GM23248 (cell line): Measurements from ENCODE around the gene VANGL2.

ENCODE experiments used
- EZH2 ChIP-seq: fragments of 200-600 bp; sonication (generic); IDR thresholded peaks from 2 replicates; pipeline ENCODE4 v1.6.1; 2018; ENCODE audit warnings: antibody characterized with exemption, mild to moderate bottlenecking; ENCODE audit not compliant: insufficient read depth, poor library complexity, severe bottlenecking
- EZH2phosphoT487 ChIP-seq: fragments of 200-600 bp; sonication (generic); IDR thresholded peaks from 2 replicates; pipeline ENCODE4 v1.6.1; 2018; ENCODE audit warnings: antibody characterized with exemption, moderate library complexity, mild to moderate bottlenecking, low read depth; ENCODE audit not compliant: insufficient read depth

DNA sequence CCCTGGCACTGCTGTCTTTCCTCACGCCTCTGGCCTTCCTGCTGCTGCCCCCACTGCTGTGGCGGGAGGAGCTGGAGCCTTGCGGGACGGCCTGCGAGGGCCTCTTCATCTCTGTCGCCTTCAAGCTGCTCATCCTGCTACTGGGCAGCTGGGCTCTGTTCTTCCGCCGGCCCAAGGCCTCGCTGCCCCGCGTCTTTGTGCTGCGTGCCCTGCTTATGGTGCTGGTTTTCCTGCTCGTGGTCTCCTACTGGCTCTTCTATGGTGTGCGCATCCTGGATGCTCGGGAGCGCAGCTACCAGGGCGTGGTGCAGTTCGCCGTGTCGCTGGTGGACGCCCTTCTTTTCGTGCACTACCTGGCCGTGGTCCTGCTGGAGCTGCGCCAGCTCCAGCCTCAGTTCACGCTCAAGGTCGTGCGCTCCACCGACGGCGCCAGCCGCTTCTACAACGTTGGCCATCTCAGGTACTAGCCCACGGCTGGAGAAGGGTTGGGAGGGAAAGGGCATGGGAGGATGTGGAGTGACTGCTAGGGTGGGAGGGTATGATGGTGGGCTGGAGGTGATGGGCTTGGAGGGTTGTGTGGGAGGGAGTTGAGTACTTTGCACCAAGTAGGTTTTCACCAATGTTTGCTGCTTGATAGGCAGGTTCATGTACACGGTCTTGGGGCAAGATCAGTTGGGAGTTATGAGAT is 18.9 kb downstream of the VANGL2 start:
- TF ChIP-seq EZH2phosphoT487: no peak
- TF ChIP-seq EZH2: no peak
